Measurements from ENCODE around the gene MAP1LC3B.

GRCh38 chr16:87415441-87415840 is 23.3 kb downstream of the MAP1LC3B start:
- TF ChIP-seq EZH2 (IDR thresholded peaks at IDR 0.05; ENCODE audit: insufficient read depth, poor library complexity, severe bottlenecking) = no peak
- TF ChIP-seq EZH2phosphoT487 (IDR thresholded peaks at IDR 0.05; ENCODE audit: insufficient read depth, low read depth) = no peak

Data from GM23248 (cell line).